ENCODE data around the gene ATP6V0E1.
A peak's percentile ranks its signal among the peaks of the same experiment; 100 is the strongest.

The ATP6V0E1 gene

DNA sequence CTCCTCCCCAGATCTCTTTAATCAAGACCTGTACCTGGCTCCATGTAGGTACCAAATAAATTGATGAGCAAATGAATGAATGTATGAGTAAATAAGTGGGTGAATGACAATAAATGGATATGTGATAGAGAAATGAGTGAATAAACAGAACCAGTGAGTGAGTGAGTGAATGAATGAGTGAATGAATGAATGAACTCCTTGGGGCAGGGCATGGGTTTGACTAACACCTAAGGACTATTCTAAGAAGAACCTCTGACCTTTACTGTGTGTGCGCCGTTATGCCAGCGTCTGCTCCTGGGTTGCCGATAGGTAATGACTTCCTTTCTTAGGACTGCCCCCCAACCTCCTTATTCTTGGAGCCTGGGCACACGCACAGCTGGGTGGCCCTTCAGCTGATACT is 26.1 kb upstream of the ATP6V0E1 start:
- DNase-seq, result no peak

GRCh38 chr5:172958331-172959046 is 25.1 kb upstream of the ATP6V0E1 start:
- DNase-seq, result peak; percentile 90

- DNase-seq, result no peak
Observed at GRCh38 chr5:172959824-172960799, 23.5 kb upstream of the ATP6V0E1 start.

GRCh38 chr5:172969921-172970320 is 13.7 kb upstream of the ATP6V0E1 start:
- DNase-seq, result no peak

DNA sequence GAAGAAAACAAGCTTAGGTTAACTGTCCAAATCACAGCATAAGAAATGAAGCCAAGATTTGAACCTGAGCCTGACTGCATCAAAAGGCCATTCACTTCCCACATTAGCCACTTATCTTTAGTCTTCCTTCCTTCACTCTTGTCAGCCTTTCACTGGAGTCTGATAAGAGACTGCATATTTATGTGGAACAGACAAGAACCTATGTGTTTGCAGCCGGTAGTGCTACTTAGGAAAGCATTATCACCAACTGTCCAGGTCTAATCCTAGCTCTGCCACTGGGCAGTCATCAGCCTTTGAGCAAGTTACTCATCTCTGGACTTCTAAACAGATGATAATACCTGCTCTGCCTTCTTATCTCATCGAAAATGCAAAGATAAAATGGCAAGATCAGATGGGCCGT is 12.1 kb upstream of the ATP6V0E1 start:
- DNase-seq, result no peak

- no peak for DNase-seq
Observed at GRCh38 chr5:172972552-172972951, 11.0 kb upstream of the ATP6V0E1 start.

GRCh38 chr5:172973127-172973916 is 10.2 kb upstream of the ATP6V0E1 start:
- no peak for DNase-seq

- no peak for DNase-seq
Observed at GRCh38 chr5:172973931-172974330, 9.6 kb upstream of the ATP6V0E1 start.

- DNase-seq, result no peak
Observed at GRCh38 chr5:172975289-172975688, 8.3 kb upstream of the ATP6V0E1 start.

- no peak for DNase-seq
Observed at GRCh38 chr5:172979778-172980177, 3.8 kb upstream of the ATP6V0E1 start.

- DNase-seq, result no peak
Observed at GRCh38 chr5:172981931-172982330, 1.6 kb upstream of the ATP6V0E1 start.

DNA sequence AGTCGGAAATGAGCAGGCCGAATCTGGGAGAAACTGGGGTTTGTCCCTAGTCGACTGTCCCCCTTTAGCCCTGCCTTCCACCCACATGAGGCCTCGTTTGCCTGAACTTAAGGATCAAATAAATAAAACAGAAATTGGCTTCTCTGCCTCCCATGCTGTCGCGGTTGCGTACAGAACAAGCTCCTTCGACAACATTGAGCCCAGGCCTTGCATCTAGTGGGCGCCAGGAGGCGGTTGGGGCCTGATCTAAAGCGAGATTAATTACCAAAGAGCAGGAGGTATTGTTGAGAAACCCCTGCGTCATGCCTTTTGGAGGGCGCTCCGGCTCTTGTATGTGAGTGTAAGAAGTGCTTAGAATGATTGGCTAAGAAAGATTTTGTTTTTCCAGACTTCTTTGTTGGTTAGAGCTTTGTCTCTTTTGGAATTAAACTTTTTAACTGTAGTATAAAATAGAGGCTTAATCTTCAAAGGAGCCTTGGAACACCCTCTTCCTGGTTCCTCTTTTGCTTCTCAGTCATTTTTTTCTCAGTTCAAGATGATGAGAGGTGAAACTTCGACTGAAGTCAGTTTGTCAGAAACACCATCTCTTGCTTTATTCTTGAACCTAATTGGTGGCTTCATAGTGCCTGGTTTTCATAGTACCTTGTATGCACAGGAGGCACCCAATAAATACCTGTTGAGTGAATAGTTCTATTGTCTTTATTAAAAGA is 828 bp downstream of the ATP6V0E1 start:
- DNase-seq, result peak; percentile 84

- DNase-seq, result no peak
Observed at GRCh38 chr5:172985596-172985995, 2.0 kb downstream of the ATP6V0E1 start.

DNA sequence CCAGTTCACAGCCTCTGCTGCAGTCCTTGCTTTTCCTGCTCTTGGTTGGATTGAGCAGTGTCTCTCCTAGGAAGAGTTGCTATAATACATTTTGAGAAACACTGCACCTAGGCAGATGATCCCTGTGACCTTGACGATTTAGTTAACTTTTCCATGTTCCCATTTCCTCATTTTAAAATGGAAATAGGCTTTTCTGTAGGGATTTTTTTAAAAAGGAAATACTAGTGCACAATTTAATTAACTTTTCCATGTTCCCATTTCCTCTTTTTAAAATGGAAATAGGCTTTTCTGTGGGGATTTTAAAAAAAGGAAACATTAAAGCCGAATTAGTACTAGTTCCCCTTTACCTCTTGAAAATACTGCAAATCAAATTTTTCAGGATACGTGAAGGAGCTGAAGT is 4.7 kb downstream of the ATP6V0E1 start:
- no peak for DNase-seq

GRCh38 chr5:172990776-172991175 is 7.2 kb downstream of the ATP6V0E1 start:
- DNase-seq, result no peak

- DNase-seq, result no peak
Observed at GRCh38 chr5:172994405-172994804, 10.8 kb downstream of the ATP6V0E1 start.

DNA sequence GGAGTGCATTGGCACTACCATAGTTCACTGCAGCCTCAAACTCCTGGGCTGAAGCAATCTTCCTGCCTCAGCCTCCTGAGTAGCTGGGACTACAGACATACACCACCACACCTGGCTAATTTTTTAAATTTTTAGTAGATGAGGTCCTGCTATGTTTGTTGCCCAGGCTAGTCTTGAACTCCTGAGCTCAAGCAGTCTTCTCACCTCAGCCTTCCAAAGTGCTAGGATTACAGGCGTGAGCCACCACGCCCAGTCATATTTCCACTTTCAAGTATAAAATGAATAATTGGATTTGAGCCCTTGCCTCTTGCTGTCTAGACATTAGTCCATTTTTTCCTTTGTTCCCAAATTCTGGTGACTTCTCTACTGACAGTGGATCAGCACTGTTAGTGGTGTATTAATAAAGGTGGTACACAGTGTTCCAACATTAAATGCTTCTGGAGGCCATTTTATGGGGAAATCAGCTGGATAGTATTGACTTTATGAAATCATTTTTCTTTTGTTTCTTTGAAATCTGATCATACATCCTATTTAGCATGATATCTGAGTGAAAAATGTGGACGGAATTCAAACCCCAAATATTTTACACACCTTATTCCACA is 15.9 kb downstream of the ATP6V0E1 start:
- DNase-seq, result no peak

- no peak for DNase-seq
Observed at GRCh38 chr5:172999974-173000373, 16.4 kb downstream of the ATP6V0E1 start.

GRCh38 chr5:173001229-173001841 is 17.8 kb downstream of the ATP6V0E1 start:
- DNase-seq, result peak; percentile 62

DNA sequence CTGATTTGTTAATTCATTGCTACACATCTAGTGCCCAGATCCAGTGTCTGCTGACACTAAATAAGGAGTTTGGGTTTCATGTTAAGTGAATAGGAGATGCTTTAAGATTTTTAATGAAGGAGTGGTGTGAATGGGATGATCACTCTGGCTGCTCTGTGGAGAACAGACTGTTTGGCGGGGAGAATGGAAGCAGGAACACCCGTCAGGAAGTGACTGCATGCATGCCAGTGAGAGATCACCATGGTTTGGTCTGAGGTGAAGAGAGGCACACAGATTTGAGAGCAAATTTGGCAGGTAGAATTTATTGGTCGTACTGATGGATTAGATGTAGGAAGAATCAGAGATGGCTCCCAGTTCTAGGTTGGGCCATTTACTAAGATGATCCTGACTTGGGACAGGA is 19.8 kb downstream of the ATP6V0E1 start:
- no peak for DNase-seq

GRCh38 chr5:173004013-173004412 is 20.4 kb downstream of the ATP6V0E1 start:
- DNase-seq, result no peak

GRCh38 chr5:173004447-173004846 is 20.9 kb downstream of the ATP6V0E1 start:
- no peak for DNase-seq

Measured in activated CD8-positive, alpha-beta memory T cell treated with anti-CD3 and anti-CD28 coated beads for 24 hours (primary cell).